ENCODE measurements around the gene HEPHL1.

Gene HEPHL1

GRCh38 chr11:94018721-94019120 is 2.4 kb upstream of the HEPHL1 start:
- Histone ChIP-seq H3K4me1 (no peaks in the 10 kb centered on the region), H3K4me3 (ENCODE audit: low read depth, low read length) (no peak overlapping the region), H3K27ac (no peak overlapping the region), H3K27me3 (ENCODE audit: control insufficient read depth, insufficient read depth, low read length) (no peaks in the 10 kb centered on the region), H3K4me2 (ENCODE audit: low read length) (no peak overlapping the region), H3K36me3 (ENCODE audit: control insufficient read depth, insufficient read depth, low read length) (no peaks in the 10 kb centered on the region), H2AFZ (no peak overlapping the region), H3K9ac (no peak overlapping the region), H3K79me2 (no peaks in the 10 kb centered on the region), H3K9me3 (ENCODE audit: control insufficient read depth, low read length) (no peaks in the 10 kb centered on the region)
- TF ChIP-seq CTCF (IDR thresholded peaks at IDR 0.05), result no peak

GRCh38 chr11:94023856-94024255 is 2.7 kb downstream of the HEPHL1 start:
- TF ChIP-seq CTCF (IDR thresholded peaks at IDR 0.05), result no peak
- Histone ChIP-seq H3K27ac (no peak overlapping the region), H3K4me1 (no peaks in the 10 kb centered on the region), H3K4me2 (ENCODE audit: low read length) (no peak overlapping the region), H3K9me3 (ENCODE audit: control insufficient read depth, low read length) (no peaks in the 10 kb centered on the region), H3K36me3 (ENCODE audit: control insufficient read depth, insufficient read depth, low read length) (no peaks in the 10 kb centered on the region), H3K4me3 (ENCODE audit: low read depth, low read length) (no peak overlapping the region), H3K9ac (no peak overlapping the region), H3K79me2 (no peaks in the 10 kb centered on the region), H3K27me3 (ENCODE audit: control insufficient read depth, insufficient read depth, low read length) (no peaks in the 10 kb centered on the region), H2AFZ (no peak overlapping the region)

- no peaks in the 10 kb centered on the region for H3K9me3 ChIP-seq (ENCODE audit: control insufficient read depth, low read length)
- no peaks in the 10 kb centered on the region for H3K27me3 ChIP-seq (ENCODE audit: control insufficient read depth, insufficient read depth, low read length)
- no peak overlapping the region for H2AFZ ChIP-seq
- no peak overlapping the region for H3K27ac ChIP-seq
- no peak overlapping the region for H3K4me2 ChIP-seq (ENCODE audit: low read length)
- no peaks in the 10 kb centered on the region for H3K36me3 ChIP-seq (ENCODE audit: control insufficient read depth, insufficient read depth, low read length)
- no peaks in the 10 kb centered on the region for H3K79me2 ChIP-seq
- no peak overlapping the region for H3K4me3 ChIP-seq (ENCODE audit: low read depth, low read length)
- no peak for TF ChIP-seq CTCF (IDR thresholded peaks at IDR 0.05)
- H3K4me1 ChIP-seq, result no peaks in the 10 kb centered on the region
- no peak overlapping the region for H3K9ac ChIP-seq
Observed at GRCh38 chr11:94024547-94024946, 3.4 kb downstream of the HEPHL1 start.

- no peak overlapping the region for H3K27ac ChIP-seq
- no peaks in the 10 kb centered on the region for H3K79me2 ChIP-seq
- no peaks in the 10 kb centered on the region for H3K27me3 ChIP-seq (ENCODE audit: control insufficient read depth, insufficient read depth, low read length)
- no peaks in the 10 kb centered on the region for H3K36me3 ChIP-seq (ENCODE audit: control insufficient read depth, insufficient read depth, low read length)
- H3K9me3 ChIP-seq (ENCODE audit: control insufficient read depth, low read length), result no peaks in the 10 kb centered on the region
- H3K9ac ChIP-seq, result no peak overlapping the region
- no peak for TF ChIP-seq CTCF (IDR thresholded peaks at IDR 0.05)
- no peak overlapping the region for H2AFZ ChIP-seq
- H3K4me3 ChIP-seq (ENCODE audit: low read depth, low read length), result no peak overlapping the region
- no peak overlapping the region for H3K4me2 ChIP-seq (ENCODE audit: low read length)
- H3K4me1 ChIP-seq, result no peaks in the 10 kb centered on the region
Observed at GRCh38 chr11:94025690-94026394, 4.7 kb downstream of the HEPHL1 start.

- Histone ChIP-seq H3K36me3 (ENCODE audit: control insufficient read depth, insufficient read depth, low read length) (no peaks in the 10 kb centered on the region), H3K4me1 (no peaks in the 10 kb centered on the region), H2AFZ (no peak overlapping the region), H3K4me3 (ENCODE audit: low read depth, low read length) (no peak overlapping the region), H3K9ac (no peak overlapping the region), H3K79me2 (no peaks in the 10 kb centered on the region), H3K27me3 (ENCODE audit: control insufficient read depth, insufficient read depth, low read length) (no peaks in the 10 kb centered on the region), H3K27ac (no peak overlapping the region), H3K9me3 (ENCODE audit: control insufficient read depth, low read length) (no peaks in the 10 kb centered on the region), H3K4me2 (ENCODE audit: low read length) (no peak overlapping the region)
- no peak for TF ChIP-seq CTCF (IDR thresholded peaks at IDR 0.05)
Observed at GRCh38 chr11:94027210-94027609, 6.1 kb downstream of the HEPHL1 start.
